GM18499 (cell line): Measurements from ENCODE around the gene LIME1.

Experiments used
- ATAC-seq: cut with Tn5 transposase; IDR thresholded peaks from one replicate; pipeline ENCODE4 v1.9.1; 2021; ENCODE audit warnings: moderate number of reproducible peaks; ENCODE audit not compliant: insufficient read depth, unreplicated experiment

LIME1 gene

GRCh38 chr20:63787749-63788148 is 51.3 kb downstream of the LIME1 start:
- ATAC-seq: no peak
